Measurements from ENCODE around the gene MOK. TPM values are rescaled to one million over a fixed set of nuclear protein-coding genes. Genes with fewer than 3 reads are reported as not detected.

The MOK gene
- total and polyA plus RNA-seq, 2 of the 4 experiments (the other 2 are of a cell fraction), result 16.8 to 48.5 TPM

DNA sequence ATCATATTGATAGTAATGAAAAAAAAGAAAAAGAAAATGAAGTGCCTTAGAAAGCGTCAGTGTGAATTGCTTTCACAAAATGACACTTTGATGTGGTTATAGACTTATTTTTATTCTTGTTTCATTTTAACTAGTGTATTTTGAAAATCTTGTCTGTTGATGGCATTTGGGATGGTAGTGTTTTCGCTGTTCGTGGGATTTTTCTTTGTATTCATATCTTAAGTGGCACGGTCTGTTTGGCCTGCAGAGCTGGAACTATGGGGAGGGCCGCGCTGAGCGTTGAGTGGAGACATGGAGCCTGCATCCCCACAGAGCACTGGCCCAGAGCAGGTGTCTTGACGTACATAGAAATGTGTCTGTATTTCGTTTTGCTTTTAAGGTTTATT lies 103.6 kb downstream of the MOK start:
- no peak for ATAC-seq (ENCODE audit: low read depth)
- BruUV-seq (replicated peaks), result no TSS peak
- Histone ChIP-seq H3K27ac (ENCODE audit: insufficient read depth, low read length) (no peak overlapping the region), H2AK9ac (replicated peaks; ENCODE audit: low read depth, low read length, poor library complexity) (no peak overlapping the region), H2AK5ac (ENCODE audit: low read depth, low read length) (no peak overlapping the region), H3K9me3 (ENCODE audit: control insufficient read depth, insufficient read depth, low read length) (no peaks in the 10 kb centered on the region), H2BK5ac (ENCODE audit: low read depth, low read length, poor library complexity, severe bottlenecking) (no peak overlapping the region), H3K18ac (ENCODE audit: low read depth, low read length) (no peak overlapping the region), H3K9me1 (ENCODE audit: insufficient read depth, low read length) (peaks cover 26% of the 10 kb centered on the region), H2AFZ (replicated peaks; ENCODE audit: low read length, poor library complexity) (no peak overlapping the region), H2BK120ac (ENCODE audit: low read depth, low read length) (no peak overlapping the region), H2BK20ac (ENCODE audit: low read depth, low read length) (no peak overlapping the region), H4K91ac (ENCODE audit: insufficient read depth, low read depth, low read length) (no peak overlapping the region), H4K5ac (ENCODE audit: low read depth, low read length) (no peak overlapping the region), H3K4me3 (ENCODE audit: insufficient read depth, low read depth, low read length) (no peak overlapping the region), H3K4me1 (ENCODE audit: control insufficient read depth, insufficient read depth, low read length) (peaks cover 8% of the 10 kb centered on the region), H3K23ac (ENCODE audit: low read depth, low read length) (no peak overlapping the region), H3K79me1 (ENCODE audit: low read depth in 1 of 2, low read length in 2 of 2) (peaks cover 46 to 82% of the 10 kb centered on the region in 2 experiments), H3K27me3 (ENCODE audit: control insufficient read depth, insufficient read depth, low read length) (no peaks in the 10 kb centered on the region), H2BK15ac (ENCODE audit: low read depth, low read length) (no peak overlapping the region), H3K4me2 (ENCODE audit: low read depth, low read length) (no peak overlapping the region), H3K36me3 (ENCODE audit: control insufficient read depth, insufficient read depth, low read length) (peaks cover 20% of the 10 kb centered on the region), H3K56ac (ENCODE audit: extremely low read depth, insufficient read depth, low read length) (no peak overlapping the region), H4K8ac (ENCODE audit: low read depth in 2 of 2, low read length in 2 of 2) (no peak overlapping the region), H3K4ac (ENCODE audit: low read depth, low read length) (no peak overlapping the region), H4K20me1 (ENCODE audit: insufficient read depth, low read length) (peaks cover 45% of the 10 kb centered on the region), H3K14ac (replicated peaks; ENCODE audit: low read depth, low read length) (no peak overlapping the region), H3K9ac (ENCODE audit: low read depth, low read length) (no peak overlapping the region)
- ChIA-PET CTCF (no interaction called here), POLR2A (ENCODE audit: unreplicated experiment) (no interaction called here)
- DNase-seq, result no peak
- in situ Hi-C loops (cut with MboI; ENCODE audit: low sequenced_read_pairs), result no loop called here
- no peak for TF ChIP-seq MXI1 (IDR thresholded peaks at IDR 0.05; ENCODE audit: borderline replicate concordance, low read depth, low read length)
- TF ChIP-seq CEBPB (IDR thresholded peaks at IDR 0.05; ENCODE audit: low read depth, low read length), result no peak
- TF ChIP-seq RAD21 (IDR thresholded peaks at IDR 0.05; ENCODE audit: low read length), result no peak
- TF ChIP-seq, protein P1, sequence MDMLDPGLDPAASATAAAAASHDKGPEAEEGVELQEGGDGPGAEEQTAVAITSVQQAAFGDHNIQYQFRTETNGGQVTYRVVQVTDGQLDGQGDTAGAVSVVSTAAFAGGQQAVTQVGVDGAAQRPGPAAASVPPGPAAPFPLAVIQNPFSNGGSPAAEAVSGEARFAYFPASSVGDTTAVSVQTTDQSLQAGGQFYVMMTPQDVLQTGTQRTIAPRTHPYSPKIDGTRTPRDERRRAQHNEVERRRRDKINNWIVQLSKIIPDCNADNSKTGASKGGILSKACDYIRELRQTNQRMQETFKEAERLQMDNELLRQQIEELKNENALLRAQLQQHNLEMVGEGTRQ (IDR thresholded peaks at IDR 0.05; ENCODE audit: low read depth, low read length), result no peak
- TF ChIP-seq CHD1 (IDR thresholded peaks at IDR 0.05; ENCODE audit: low read depth, low read length), result no peak
- TF ChIP-seq POLR2A (IDR thresholded peaks at IDR 0.05; ENCODE audit: low read depth, low read length), result no peak
- no peak for TF ChIP-seq SMC3 (IDR thresholded peaks at IDR 0.05; ENCODE audit: low read depth, low read length)
- TF ChIP-seq, protein P2, sequence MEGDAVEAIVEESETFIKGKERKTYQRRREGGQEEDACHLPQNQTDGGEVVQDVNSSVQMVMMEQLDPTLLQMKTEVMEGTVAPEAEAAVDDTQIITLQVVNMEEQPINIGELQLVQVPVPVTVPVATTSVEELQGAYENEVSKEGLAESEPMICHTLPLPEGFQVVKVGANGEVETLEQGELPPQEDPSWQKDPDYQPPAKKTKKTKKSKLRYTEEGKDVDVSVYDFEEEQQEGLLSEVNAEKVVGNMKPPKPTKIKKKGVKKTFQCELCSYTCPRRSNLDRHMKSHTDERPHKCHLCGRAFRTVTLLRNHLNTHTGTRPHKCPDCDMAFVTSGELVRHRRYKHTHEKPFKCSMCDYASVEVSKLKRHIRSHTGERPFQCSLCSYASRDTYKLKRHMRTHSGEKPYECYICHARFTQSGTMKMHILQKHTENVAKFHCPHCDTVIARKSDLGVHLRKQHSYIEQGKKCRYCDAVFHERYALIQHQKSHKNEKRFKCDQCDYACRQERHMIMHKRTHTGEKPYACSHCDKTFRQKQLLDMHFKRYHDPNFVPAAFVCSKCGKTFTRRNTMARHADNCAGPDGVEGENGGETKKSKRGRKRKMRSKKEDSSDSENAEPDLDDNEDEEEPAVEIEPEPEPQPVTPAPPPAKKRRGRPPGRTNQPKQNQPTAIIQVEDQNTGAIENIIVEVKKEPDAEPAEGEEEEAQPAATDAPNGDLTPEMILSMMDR (conservative IDR thresholded peaks at IDR 0.05; ENCODE audit: low read depth, low read length), result no peak
- no peak for TF ChIP-seq RFX5 (IDR thresholded peaks at IDR 0.05; ENCODE audit: low read depth, low read length)
- no peak for TF ChIP-seq BHLHE40 (IDR thresholded peaks at IDR 0.05; ENCODE audit: low read depth, low read length)
- no peak for TF ChIP-seq RCOR1 (IDR thresholded peaks at IDR 0.05; ENCODE audit: insufficient replicate concordance, low read length)
- no peak for TF ChIP-seq NFE2L2 (IDR thresholded peaks at IDR 0.05; ENCODE audit: low read depth, low read length)
- no peak for TF ChIP-seq MAFK (IDR thresholded peaks at IDR 0.05; ENCODE audit: low read depth, low read length)
- TF ChIP-seq MAZ (IDR thresholded peaks at IDR 0.05; ENCODE audit: borderline replicate concordance, low read depth, low read length), result no peak
- no peak for TF ChIP-seq FOS (IDR thresholded peaks at IDR 0.05; ENCODE audit: low read depth, low read length)
- TF ChIP-seq, protein P3, sequence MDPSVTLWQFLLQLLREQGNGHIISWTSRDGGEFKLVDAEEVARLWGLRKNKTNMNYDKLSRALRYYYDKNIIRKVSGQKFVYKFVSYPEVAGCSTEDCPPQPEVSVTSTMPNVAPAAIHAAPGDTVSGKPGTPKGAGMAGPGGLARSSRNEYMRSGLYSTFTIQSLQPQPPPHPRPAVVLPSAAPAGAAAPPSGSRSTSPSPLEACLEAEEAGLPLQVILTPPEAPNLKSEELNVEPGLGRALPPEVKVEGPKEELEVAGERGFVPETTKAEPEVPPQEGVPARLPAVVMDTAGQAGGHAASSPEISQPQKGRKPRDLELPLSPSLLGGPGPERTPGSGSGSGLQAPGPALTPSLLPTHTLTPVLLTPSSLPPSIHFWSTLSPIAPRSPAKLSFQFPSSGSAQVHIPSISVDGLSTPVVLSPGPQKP (IDR thresholded peaks at IDR 0.05; ENCODE audit: borderline replicate concordance, low read depth, low read length), result no peak
- intact Hi-C loops (cut with micrococcal nuclease), result no loop called here
- dilution Hi-C loops (cut with HindIII; ENCODE audit: low sequenced_read_pairs, unreplicated experiment), result no loop called here
- WGBS, 2 experiments (ENCODE audit: extremely low coverage in 2 of 2, insufficient read length in 1 of 2), result 100% methylated on average over 1 of the region's 9 CpGs; no CpG with 5 or more reads in 1 of the 2 experiments
